Measurements from ENCODE around the gene RAB3IP. TPM values are rescaled to one million over a fixed set of nuclear protein-coding genes. Genes with fewer than 3 reads are reported as not detected.
"Not testable (repeated sequence)": the region's sequence is repeated elsewhere in the genome, so short reads cannot be mapped to it uniquely, and the experiment has no call there.

RAB3IP gene
- polyA plus RNA-seq, 12 donors: 8.3 to 24.3 (median 11.7) TPM; not detected in 1

DNA sequence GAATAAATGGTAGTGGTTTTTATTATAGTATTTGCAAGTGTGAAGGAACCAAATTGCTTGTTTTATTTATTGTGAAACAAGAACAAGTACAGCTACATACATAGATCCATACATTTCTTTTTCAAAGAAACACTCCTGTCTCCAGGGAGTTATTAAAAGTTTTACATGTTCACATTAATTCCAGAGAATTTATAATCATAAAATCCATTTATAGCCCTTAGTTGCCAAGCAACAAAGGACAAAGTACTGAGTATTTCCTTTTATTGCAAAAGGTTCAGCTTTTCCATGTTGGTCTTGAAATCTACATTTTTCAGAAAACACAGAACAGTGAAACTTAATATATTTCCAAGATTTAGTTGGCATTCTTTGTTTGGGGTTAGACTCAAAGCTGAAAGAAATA is 95.9 kb downstream of the RAB3IP start:
- DNase-seq: no peak

DNA sequence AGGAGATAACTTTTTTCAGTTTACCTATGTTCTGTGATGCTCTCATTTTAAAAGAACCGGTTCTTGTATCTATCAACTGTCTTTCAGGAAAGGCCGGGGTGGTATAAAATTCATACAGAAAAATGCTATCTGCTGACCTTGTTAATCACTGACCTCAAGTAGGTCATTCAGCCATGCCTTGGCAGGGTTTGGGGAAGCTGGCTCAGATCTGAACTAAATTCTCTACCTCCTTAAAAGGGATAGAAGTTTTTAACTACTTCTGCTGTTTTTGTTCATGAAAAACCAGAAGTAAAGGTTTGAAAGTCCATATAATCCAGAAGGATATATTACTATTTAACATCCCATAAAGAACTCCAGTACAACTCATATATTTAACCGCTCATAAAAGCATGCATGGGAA is 96.4 kb downstream of the RAB3IP start:
- DNase-seq: no peak

DNA sequence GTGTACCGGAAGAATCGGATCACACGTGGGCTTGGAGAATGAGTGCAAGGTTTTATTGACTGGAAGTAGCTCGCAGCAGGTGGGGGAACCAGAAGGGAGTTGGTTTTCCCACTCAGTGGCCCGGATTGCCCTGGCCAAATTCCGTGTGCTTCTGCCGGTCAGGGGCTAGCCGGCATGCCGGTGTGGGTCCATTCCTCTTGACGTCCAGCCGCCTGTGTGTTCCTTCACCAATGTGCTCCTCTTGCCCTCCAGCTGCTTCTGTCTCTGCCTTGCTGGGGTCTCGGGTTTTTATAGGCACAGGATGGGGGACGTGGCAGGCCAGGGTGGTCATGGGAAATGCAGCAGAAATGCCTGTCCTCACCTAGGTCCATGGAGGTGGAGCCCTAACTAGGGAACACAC is 97.4 kb downstream of the RAB3IP start:
- no peak for DNase-seq

DNA sequence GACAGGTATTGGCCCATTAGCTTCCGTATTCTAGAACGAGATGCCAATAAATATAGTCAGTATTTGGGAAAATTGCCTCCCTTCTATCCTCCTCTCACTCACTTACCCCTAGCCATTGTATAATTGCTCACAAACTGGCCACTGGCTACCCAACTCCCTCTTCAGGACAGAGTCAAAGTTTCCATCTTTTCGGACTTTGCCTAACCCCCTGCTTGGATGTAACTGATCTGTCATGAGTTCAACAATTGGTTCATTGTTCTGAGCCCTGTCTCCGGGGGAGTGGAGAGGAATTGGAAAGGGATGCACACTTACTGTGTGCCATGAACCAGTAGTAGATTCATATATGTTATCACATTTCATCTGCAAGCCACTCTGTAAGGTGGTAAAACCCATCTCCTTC is 98.5 kb downstream of the RAB3IP start:
- DNase-seq: no peak

DNA sequence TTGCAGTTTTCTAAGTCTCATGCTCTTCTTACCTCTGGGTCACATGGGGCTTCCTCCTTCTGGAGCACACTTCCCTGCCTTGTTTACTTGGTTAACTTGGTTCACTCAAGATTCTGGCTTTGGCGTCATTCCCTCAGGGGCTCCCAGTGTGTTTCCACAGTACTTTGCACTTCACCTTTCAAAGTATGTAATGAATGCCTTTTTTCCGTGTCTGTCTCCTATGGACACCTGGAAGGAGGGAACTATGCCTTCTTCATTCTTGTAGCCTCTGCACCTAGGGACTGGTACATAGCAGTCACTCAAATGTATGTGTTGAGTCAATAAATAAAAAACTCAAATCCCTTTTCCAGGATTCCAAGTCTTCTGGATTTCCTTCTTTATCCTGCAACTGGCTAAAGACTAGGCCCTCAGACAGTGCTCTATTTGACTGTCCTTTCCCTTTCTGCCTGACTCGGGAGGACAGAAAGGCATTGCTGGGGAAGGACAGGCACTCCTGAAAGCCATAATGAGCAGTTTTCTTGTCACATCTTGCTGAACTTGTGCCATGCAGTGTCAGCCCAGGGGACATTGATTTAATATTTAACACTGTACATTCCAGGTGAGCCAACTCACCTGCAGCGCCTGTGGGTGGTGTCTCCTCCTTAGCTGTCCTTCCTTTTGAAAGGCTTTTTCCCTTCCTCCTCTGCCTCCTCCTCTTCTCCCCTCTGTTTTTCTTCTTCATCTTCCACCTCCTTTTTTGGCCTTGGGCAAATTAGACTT is 99.2 kb downstream of the RAB3IP start:
- no peak for DNase-seq

DNA sequence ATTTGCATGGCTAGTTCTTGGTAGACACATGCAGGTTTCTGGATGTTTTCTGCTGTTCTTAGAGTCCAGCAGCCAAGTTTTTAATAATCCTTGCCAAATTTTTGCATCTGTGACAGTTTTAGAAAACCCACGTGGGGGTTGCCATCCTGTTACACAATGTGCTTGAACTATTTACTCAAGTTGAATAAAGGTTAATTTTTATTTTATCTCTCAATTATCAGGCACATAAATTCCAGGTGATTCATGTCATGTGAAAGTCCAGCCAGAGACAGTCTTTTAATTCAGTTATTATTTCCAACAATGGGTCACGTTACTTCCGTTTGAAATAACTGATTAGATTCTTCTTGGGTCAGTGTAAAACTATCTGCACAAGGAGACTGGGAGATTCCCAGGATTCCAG is 102.1 kb downstream of the RAB3IP start:
- no peak for DNase-seq

DNA sequence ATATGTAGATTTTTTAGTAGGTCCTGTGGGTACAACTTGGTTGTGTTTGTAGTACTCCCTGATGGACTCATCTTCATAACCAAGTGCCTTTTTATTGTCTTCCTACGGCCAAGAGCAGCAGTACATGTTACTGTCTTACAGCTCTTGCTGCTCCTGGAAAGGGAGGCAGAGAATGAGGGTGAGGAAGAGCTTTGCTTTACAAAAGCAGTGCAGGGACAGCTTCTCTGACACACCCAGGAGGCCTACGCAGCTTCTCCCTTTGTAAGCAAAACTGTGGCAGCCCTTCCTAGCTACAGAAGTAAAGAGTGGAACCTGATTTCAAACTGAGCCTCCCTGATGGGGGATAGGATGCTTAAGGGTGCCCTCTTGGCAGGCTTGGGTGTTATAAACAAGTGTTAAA is 104.9 kb downstream of the RAB3IP start:
- no peak for DNase-seq

DNA sequence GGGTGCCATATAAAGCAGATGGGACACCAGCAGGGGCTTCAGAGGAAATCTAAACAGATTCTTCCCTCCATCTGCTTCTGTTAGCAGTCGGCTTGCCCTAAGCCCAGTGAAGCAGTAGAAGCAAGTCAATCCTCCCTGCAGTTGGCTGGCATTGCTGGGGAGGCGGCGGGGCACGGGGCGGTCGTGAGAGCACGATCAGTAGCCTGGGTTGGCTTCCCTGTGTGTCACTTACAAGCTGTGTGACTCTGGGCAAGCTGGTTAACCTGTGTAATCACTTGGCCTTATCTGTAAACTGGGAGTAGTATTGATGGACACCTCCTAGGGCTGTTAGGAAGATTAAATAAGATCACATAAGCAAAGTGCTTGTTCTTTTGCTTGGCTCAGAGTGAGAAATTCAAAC is 105.8 kb downstream of the RAB3IP start:
- DNase-seq: no peak

DNA sequence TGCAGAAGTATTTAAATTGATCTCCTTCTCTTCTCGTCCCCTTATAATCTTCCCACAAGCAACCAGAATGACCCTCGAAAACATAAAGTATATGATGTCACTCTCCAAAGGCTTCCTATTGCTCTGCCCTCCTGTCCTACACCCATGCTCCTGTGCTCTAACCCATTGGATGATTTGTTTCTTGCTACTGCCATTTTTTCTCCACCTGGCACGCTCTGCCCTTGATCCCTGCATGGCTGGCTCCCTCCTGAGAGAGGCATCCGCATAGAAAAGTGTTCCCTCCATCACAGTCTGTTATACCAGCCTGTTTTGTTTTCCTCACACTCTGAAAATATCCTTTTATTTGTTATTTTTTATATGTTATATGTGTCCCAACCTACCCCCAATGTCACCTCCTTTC is 106.2 kb downstream of the RAB3IP start:
- DNase-seq: no peak

DNA sequence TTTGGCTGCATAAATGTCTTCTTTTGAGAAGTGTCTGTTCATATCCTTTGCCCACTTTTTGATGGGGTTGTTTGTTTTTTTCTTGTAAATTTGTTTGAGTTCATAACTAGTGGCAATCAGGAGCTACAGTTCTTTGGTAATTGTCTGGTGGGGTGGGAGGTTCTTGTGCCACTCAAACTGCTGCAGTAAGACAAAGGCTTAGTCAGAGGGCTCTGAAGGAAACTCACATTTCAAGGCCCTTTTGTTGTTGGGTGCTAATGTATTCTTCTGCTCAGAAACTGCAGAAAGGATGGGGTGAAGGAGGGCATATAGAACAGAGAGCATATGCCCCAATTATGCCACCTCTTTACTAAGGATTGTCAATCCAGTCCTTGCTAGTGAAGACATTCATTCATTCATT is 108.3 kb downstream of the RAB3IP start:
- DNase-seq: no peak

DNA sequence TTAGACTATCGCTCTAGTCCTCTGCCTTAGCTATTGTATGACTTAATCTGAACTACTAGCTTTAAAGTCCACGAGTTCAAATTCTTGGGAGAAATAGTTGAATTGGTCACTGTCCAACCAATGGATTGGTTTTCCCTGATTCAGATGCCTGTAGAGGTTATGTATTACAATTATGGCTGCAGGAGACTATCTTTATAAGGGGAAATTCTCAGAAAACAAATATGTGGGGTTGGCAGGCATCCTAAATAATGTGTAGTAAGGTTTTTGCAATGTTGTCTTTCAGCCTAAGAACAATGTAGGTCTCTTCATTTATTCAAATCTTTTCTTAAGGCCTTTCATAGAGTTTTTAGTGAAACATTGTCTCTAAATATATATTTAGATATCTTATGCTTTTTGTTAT is 113.3 kb downstream of the RAB3IP start:
- no peak for DNase-seq

DNA sequence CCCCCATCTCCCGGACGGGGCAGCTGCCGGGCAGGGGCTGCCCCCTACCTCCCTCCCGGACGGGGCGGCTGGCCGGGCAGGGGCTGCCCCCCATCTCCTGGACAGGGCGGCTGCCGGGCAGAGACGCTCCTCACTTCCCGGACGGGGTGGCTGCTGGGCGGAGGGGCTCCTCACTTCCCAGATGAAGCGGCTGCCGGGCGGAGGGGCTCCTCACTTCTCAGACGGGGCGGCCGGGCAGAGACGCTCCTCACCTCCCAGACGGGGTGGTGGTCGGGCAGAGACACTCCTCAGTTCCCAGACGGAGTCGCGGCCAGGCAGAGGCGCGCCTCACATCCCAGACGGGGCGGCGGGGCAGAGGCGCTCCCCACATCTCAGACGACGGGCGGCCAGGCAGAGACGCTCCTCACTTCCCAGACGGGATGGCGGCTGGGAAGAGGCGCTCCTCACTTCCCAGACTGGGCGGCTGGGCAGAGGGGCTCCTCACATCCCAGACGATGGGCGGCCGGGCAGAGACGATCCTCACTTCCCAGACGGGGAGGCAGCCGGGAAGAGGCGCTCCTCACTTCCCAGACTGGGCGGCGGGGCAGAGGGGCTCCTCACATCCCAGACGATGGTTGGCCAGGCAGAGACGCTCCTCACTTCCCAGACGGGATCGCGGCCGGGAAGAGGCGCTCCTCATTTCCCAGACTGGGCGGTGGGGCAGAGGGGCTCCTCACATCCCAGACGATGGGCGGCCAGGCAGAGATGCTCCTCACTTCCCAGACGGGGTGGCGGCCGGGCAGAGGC is 114.7 kb downstream of the RAB3IP start:
- DNase-seq: not testable (repeated sequence)

DNA sequence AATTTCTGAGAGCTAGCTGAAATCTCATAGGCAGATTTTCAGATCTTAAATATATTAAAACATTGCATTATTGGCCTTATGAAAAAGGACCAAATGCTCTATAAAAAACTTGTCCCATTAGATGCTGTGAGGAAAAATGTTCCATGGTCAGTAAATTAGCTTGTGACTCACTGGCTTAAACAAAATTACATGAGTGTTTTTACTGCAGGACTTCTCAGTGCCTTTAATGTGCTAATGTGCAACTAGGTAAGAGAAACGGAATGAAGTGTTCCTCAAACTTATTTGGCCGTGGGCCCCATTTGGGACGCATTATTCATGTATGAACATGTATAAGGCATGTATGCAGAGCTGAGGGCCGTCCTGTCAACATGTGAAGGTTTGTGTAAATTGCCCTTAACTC is 128.0 kb downstream of the RAB3IP start:
- no peak for DNase-seq

DNA sequence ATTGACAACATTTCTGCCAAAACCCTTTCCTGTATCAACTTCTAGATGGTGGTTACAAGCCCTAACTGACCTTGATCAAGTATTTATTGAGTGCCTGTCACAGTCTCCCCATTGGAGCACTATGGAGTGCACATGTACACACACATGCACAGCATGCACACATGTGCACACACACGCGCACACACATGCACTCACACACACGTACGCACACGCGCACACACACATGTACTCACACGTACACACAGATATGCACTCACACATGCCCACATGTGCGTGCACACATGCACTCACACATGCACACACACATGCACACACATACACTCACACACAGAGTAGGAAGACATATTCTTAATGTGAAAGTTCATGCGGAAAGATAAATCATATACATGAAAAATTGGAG is 130.0 kb downstream of the RAB3IP start:
- no peak for DNase-seq

DNA sequence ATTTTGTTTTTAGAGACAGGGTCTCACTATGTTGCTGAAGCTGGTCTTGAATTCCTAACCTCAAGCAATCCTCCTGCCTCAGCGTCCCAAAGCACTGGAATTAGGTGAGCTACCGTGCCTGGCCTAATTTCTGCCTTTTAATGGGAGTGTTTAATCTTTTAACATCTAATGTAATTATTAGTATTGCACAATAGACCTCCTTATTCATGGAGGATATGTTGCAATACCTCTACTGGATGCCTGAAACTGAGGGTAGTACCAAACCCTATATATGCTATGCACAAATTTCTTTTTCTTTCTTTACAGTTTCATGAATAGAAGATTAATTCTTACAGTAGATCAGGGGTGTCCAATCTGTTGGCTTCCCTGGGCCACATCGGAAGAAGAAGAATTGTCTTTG is 134.1 kb downstream of the RAB3IP start:
- no peak for DNase-seq

Other genes starting within 250 kb of the RAB3IP start
- 100 to 1,000 TPM in 11 of 12 donors, not detected in 1; 138 to 223 (median 196) TPM for gene CCT2, start 153.4 kb upstream of the RAB3IP start, polyA plus RNA-seq (ENCODE audit: insufficient read length in 12 of 12)
- under 1 TPM in 3 of 12 donors, not detected in 9; 0.07 to 0.11 (median 0.08) TPM for gene LRRC10, start 128.0 kb upstream of the RAB3IP start, polyA plus RNA-seq (ENCODE audit: insufficient read length in 12 of 12)
- 100 to 1,000 TPM in 1 of 12 donors, 10 to 100 TPM in 10, not detected in 1; 28.8 to 120 (median 56.8) TPM for gene BEST3, start 39.6 kb upstream of the RAB3IP start, polyA plus RNA-seq (ENCODE audit: insufficient read length in 12 of 12)
- gene MYRFL, start 86.4 kb downstream of the RAB3IP start, polyA plus RNA-seq (ENCODE audit: insufficient read length in 12 of 12): 1 to 10 TPM in 1 of 12 donors, under 1 TPM in 9, not detected in 2; 0.23 to 1.9 (median 0.41) TPM